MCF 10A (cell line): Measurements from ENCODE around the gene PCNP. TPM values are rescaled to one million over a fixed set of nuclear protein-coding genes. Genes with fewer than 3 reads are reported as not detected.

Experiments
- BruUV-seq: library from RNA; stranded (reverse); fragments of 400-500 nt; replicated peaks from 2 replicates; lab custom pipeline; 2021; lab: Mats Ljungman, UMichigan
- CTCF ChIA-PET: fragments of 300-600 bp; sonication (Branson Sonifier 250); formaldehyde crosslinking; extraction: SDS; loops from one replicate; lab custom pipeline; 2021; ENCODE audit warnings: antibody characterized with exemption, inconsistent platforms; lab: Yijun Ruan, JAX
- POLR2A ChIA-PET: fragments of 300-600, 350-650 bp; sonication (Branson Sonifier 250); formaldehyde crosslinking; extraction: SDS; loops from one replicate; lab custom pipeline; 2020; ENCODE audit warnings: antibody characterized with exemption, inconsistent platforms; lab: Yijun Ruan, JAX
- DNase-seq: peaks from one replicate; pipeline ENCODE4 v3.0.0-alpha.2; 2018; ENCODE audit not compliant: unreplicated experiment
- H3K27ac Mint-ChIP-seq: one replicate; pipeline ENCODE4 v1.8.0; 2022; ENCODE audit warnings: mild to moderate bottlenecking, low read depth, mixed read lengths; ENCODE audit not compliant: unreplicated experiment
- H3K27me3 Mint-ChIP-seq: one replicate; pipeline ENCODE4 v1.8.0; 2022; ENCODE audit warnings: mixed read lengths; ENCODE audit not compliant: insufficient read depth, unreplicated experiment
- H3K36me3 Mint-ChIP-seq: one replicate; pipeline ENCODE4 v1.8.0; 2022; ENCODE audit warnings: mild to moderate bottlenecking, moderate library complexity, mixed read lengths; ENCODE audit not compliant: insufficient read depth, unreplicated experiment
- H3K4me1 Mint-ChIP-seq: one replicate; pipeline ENCODE4 v1.8.0; 2022; ENCODE audit warnings: mixed read lengths; ENCODE audit not compliant: insufficient read depth, unreplicated experiment
- H3K4me3 Mint-ChIP-seq: one replicate; pipeline ENCODE4 v1.8.0; 2022; ENCODE audit warnings: mild to moderate bottlenecking, moderate library complexity, mixed read lengths; ENCODE audit not compliant: unreplicated experiment
- H3K9me3 Mint-ChIP-seq: one replicate; pipeline ENCODE4 v1.8.0; 2022; ENCODE audit warnings: mixed read lengths; ENCODE audit not compliant: unreplicated experiment
- CTCF ChIP-seq: fragments of 200-600 bp; IDR thresholded peaks from one replicate; pipeline ENCODE4 v1.8.0; 2022; ENCODE audit warnings: antibody characterized with exemption, mild to moderate bottlenecking; ENCODE audit not compliant: unreplicated experiment
- intact Hi-C: fragments of 100-400 bp; cut with micrococcal nuclease; formaldehyde crosslinking; loops from 2 replicates; pipeline ENCODE4 v1.14.1; 2022
- total RNA-seq: library from RNA; stranded (reverse); gene quantifications from 2 replicates; pipeline ENCODE4 v1.2.3, GENCODE V29; 2022

The PCNP gene
- total RNA-seq, 1 experiment from 2014 or later = 229 TPM

GRCh38 chr3:101529816-101530685 is 43.9 kb upstream of the PCNP start:
- H3K4me3 Mint-ChIP-seq = no peak overlapping the region
- ChIA-PET POLR2A (interaction anchor here (1.5 kb wide), 1 partner anchor 31 kb away, joined by 3 read pairs; the partner anchor contains the start of gene TRMT10C), CTCF (interaction anchor here (0.6 kb wide), 1 partner anchor 37 kb away, joined by 4 read pairs; no protein-coding TSS in a partner anchor)
- H3K36me3 Mint-ChIP-seq = no peaks in the 10 kb centered on the region
- intact Hi-C loops = no loop called here
- no peaks in the 10 kb centered on the region for H3K9me3 Mint-ChIP-seq
- no peak for TF ChIP-seq CTCF
- no peak for DNase-seq
- H3K27ac Mint-ChIP-seq = no peak overlapping the region
- H3K27me3 Mint-ChIP-seq = no peaks in the 10 kb centered on the region
- H3K4me1 Mint-ChIP-seq = peaks cover 16% of the 10 kb centered on the region
- no TSS peak for BruUV-seq

DNA sequence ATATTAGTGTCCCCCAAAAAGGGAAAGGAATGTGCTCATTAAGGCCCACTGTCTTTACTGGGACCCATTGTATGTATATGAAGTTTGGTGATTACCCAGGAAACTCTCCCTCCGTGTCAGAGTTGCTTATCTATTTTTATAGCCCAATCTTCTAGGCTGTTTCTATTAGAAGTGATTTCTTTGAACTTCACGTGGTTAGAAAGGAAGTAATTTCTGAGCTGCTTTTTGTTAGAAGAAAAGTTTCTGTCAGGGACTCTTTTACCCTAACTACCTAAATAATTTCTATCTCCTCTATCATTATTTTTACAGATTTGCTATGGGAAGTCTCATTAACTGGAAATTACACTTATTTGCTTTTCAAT is 43.3 kb upstream of the PCNP start:
- no peaks in the 10 kb centered on the region for H3K27me3 Mint-ChIP-seq
- peaks cover 16% of the 10 kb centered on the region for H3K4me1 Mint-ChIP-seq
- no peaks in the 10 kb centered on the region for H3K36me3 Mint-ChIP-seq
- no peak overlapping the region for H3K27ac Mint-ChIP-seq
- POLR2A ChIA-PET = interaction anchor here (0.7 to 1.5 kb wide), 2 partner anchors 31 to 271 kb away, joined by 3 read pairs; partner anchors contain the start of gene TRMT10C
- TF ChIP-seq CTCF = no peak
- CTCF ChIA-PET = interaction anchor here (0.6 kb wide), 1 partner anchor 234 kb away, joined by 3 read pairs; no protein-coding TSS in a partner anchor
- intact Hi-C loops = no loop called here
- H3K4me3 Mint-ChIP-seq = no peak overlapping the region
- no TSS peak for BruUV-seq
- DNase-seq = no peak
- H3K9me3 Mint-ChIP-seq = no peaks in the 10 kb centered on the region

DNA sequence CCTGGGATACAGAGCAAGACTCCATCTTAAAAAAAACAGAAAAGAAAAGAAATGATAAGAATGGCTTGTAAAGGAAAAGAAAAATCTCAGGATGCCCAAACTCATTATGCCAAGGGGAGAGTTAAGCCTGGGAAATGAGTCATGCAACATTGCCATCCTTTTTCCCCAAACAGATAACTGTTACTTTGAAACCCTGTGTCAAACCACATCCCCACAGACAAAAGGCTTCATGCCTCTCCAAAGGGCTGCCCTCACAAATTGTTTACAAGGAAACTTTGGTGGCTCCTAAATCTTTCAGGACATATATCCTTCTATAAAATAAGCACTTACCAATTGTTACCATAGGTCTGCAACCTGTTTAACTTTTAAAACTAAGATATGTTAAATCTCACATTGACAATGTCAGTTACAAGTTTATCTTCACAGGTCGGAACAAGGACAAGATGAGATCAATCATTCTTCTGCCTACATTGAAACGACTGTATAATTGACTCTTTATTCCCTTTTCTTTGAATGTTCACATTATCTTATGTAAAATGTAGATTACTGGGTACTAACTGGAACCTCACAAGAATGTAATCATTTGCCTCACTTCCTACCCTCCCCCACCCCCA is 42.4 kb upstream of the PCNP start:
- ChIA-PET POLR2A (interaction anchor here (0.7 kb wide), 1 partner anchor 270 kb away, joined by 3 read pairs; no protein-coding TSS in a partner anchor), CTCF (no interaction called here)
- Mint-ChIP-seq H3K4me1 (peaks cover 16% of the 10 kb centered on the region), H3K36me3 (no peaks in the 10 kb centered on the region), H3K27ac (no peak overlapping the region), H3K27me3 (no peaks in the 10 kb centered on the region), H3K4me3 (no peak overlapping the region), H3K9me3 (no peaks in the 10 kb centered on the region)
- no peak for TF ChIP-seq CTCF
- DNase-seq = no peak
- intact Hi-C loops = no loop called here
- no TSS peak for BruUV-seq
